GM12801 (cell line): ENCODE data around the gene ZMYND10.

ENCODE experiments used
- TF ChIP-seq, protein P1 (sequence below): IDR thresholded peaks from one replicate; pipeline ENCODE4 v1.5.1; 2011; ENCODE audit warnings: control low read depth; ENCODE audit not compliant: insufficient read length; ENCODE audit errors: extremely low read depth

ZMYND10 gene

DNA sequence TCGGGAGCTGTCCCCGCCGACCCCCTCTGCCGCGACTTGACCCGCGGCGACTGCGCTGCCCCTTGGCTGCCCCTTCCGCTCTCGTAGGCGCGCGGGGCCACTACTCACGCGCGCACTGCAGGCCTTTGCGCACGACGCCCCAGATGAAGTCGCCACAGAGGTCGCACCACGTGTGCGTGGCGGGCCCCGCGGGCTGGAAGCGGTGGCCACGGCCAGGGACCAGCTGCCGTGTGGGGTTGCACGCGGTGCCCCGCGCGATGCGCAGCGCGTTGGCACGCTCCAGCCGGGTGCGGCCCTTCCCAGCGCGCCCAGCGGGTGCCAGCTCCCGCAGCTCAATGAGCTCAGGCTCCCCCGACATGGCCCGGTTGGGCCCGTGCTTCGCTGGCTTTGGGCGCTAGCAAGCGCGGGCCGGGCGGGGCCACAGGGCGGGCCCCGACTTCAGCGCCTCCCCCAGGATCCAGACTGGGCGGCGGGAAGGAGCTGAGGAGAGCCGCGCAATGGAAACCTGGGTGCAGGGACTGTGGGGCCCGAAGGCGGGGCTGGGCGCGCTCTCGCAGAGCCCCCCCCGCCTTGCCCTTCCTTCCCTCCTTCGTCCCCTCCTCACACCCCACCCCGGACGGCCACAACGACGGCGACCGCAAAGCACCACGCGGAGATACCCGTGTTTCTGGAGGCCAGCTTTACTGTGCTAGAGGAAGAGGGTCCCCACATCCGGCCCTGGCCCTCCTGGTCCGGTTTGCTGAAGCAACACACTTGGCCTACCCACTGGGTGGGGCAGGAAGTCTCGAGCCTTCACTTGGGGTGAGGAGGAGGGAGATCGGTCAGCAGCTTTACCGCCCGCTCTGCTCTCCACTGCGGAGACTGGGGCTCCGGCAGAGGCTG, 4.8 kb downstream of the ZMYND10 start, which contains the start of gene RASSF1:
TSS of gene RASSF1 (minus strand) at position 389 of the 882 bp plus-strand sequence. CDS start at position 358, 31 bp downstream.
- TF ChIP-seq, protein P1, sequence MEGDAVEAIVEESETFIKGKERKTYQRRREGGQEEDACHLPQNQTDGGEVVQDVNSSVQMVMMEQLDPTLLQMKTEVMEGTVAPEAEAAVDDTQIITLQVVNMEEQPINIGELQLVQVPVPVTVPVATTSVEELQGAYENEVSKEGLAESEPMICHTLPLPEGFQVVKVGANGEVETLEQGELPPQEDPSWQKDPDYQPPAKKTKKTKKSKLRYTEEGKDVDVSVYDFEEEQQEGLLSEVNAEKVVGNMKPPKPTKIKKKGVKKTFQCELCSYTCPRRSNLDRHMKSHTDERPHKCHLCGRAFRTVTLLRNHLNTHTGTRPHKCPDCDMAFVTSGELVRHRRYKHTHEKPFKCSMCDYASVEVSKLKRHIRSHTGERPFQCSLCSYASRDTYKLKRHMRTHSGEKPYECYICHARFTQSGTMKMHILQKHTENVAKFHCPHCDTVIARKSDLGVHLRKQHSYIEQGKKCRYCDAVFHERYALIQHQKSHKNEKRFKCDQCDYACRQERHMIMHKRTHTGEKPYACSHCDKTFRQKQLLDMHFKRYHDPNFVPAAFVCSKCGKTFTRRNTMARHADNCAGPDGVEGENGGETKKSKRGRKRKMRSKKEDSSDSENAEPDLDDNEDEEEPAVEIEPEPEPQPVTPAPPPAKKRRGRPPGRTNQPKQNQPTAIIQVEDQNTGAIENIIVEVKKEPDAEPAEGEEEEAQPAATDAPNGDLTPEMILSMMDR, result no peak

- TF ChIP-seq, protein P1, result no peak
Observed at GRCh38 chr3:50340147-50340447, 5.4 kb downstream of the ZMYND10 start.

GRCh38 chr3:50339485-50340146, 5.9 kb downstream of the ZMYND10 start:
- TF ChIP-seq, protein P1, result no peak

GRCh38 chr3:50338965-50339364, 6.6 kb downstream of the ZMYND10 start:
- TF ChIP-seq, protein P1, result no peak

DNA sequence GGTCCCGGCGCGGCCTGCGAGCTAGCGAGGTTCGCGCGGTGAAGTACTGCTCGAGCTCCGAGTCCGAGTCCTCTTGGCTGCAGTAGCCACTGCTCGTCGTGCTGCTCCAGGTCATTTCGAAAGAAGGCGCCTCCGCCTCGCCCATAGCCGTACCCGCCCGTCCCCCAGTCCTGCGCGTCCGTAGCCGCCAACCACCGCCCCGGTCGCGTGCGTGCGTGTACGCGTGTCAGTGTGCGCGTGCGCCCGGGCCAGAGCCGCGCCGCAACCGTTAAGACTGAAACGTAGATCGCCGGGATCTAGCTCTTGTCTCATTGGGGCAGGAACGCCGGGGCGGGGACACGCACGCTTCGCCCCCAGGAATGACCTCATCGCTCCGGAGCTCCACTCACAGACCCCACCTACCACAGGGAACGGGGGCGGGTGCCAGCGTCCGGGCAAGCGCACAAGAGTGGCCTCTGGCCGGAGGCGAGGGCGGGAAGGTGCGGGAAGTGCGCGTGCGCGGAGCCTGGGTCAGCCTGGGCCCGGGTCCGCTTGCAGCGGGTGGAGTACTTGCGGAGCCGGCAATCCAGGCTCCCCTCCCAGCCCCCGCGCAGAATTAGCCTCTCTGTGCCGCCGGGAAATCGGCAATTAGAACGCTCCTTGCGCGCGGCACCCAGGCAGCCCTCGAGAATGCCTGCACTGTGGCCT, 8.2 kb downstream of the ZMYND10 start:
- TF ChIP-seq, protein P1, result no peak

- TF ChIP-seq, protein P1, result no peak
Observed at GRCh38 chr3:50336452-50337174, 8.9 kb downstream of the ZMYND10 start.
